ENCODE data around the gene CCDC136. TPM values are rescaled to one million over a fixed set of nuclear protein-coding genes. Genes with fewer than 3 reads are reported as not detected.

The CCDC136 gene
- total RNA-seq, 1 experiment from 2014 or later = 5.7 TPM

DNA sequence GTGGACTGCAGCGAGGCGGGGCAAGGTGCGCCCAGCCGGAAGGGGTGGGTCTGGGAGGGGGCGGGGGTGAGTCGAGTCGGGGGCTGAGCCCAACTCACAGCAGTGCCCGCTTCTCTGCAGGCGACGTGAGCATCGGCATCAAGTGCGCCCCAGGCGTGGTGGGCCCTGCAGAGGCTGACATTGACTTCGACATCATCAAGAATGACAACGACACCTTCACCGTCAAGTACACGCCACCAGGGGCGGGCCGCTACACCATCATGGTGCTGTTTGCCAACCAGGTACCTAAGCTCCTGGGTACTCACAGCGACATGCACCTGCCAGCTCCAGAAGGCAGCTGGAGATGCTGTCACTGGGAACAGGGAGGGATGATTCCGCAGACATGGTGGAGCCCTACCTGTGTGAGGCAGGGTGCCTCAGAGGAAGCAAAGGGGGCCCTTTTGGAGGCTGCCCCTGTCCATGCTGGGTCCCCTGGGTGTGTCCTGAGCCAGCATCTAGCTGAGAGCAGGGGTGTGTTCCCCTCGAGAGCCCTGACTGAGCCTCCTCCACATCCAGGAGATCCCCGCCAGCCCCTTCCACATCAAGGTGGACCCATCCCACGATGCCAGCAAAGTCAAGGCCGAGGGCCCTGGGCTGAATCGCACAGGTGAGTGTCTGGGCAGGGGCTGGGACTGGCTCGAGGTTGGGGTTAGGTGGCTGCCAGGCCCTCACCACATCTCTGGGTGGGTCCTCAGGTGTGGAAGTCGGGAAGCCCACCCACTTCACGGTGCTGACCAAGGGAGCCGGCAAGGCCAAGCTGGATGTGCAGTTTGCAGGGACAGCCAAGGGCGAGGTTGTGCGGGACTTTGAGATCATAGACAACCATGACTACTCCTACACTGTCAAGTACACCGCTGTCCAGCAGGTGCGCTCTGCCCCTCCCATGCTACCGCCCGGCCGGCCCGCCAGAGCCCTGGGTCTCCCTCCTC is 51.2 kb downstream of the CCDC136 start:
- DNase-seq (ENCODE audit: low read depth) = no peak

DNA sequence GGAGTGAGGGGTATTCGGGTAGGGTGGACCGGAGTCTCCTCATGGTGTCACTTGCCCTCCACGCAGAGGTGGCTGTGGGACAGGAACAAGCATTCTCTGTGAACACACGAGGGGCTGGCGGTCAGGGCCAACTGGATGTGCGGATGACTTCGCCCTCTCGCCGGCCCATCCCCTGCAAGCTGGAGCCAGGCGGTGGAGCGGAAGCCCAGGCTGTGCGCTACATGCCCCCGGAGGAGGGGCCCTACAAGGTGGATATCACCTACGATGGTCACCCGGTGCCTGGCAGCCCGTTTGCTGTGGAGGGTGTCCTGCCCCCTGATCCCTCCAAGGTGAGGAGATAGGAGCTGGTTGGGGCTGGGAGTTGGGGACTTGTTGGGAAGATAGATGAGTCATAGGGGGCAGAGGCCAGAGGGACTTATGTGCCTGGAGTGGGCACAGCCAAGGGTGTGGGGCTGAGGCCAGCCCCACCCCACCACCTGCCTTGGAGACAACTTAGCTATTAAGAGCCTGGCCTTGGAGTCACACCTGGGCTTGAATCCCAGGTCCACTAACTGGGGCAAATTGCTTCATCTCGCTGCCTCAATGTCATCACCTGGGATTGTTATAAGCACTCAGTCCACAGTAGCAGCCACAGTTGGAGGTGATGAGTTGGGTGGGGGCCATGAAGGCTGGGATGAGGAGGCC is 52.3 kb downstream of the CCDC136 start:
- no peak for DNase-seq (ENCODE audit: low read depth)

DNA sequence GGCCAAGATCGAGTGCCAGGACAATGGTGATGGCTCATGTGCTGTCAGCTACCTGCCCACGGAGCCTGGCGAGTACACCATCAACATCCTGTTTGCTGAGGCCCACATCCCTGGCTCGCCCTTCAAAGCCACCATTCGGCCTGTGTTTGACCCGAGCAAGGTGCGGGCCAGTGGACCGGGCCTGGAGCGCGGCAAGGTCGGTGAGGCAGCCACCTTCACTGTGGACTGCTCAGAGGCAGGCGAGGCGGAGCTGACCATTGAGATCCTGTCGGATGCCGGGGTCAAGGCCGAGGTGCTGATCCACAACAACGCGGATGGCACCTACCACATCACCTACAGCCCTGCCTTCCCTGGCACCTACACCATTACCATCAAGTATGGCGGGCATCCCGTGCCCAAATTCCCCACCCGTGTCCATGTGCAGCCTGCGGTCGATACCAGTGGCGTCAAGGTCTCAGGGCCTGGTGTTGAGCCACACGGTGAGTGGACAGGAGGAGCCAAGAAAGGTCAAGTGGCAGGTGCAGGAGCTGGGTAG is 53.1 kb downstream of the CCDC136 start:
- DNase-seq (ENCODE audit: low read depth) = no peak

DNA sequence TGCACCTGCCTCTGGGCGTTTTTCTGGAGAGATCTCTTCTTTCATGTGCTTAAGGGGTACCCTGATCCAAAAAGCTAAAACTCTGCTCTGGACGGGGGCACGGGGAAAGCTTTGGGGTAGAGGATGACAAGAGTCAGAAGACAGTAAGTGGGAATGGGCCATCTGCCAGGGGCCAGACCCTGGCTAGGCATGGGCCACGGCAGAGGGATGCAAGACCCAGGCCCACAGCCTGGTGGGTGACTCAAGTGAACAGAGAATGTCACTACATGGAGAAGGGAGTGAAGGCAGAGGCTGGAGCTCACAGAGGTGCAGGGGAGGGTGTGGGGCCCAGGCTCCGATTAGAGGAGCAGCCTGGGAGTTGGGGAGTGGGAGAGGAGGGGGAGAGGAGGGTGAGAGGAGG is 53.7 kb downstream of the CCDC136 start:
- DNase-seq (ENCODE audit: low read depth) = no peak

DNA sequence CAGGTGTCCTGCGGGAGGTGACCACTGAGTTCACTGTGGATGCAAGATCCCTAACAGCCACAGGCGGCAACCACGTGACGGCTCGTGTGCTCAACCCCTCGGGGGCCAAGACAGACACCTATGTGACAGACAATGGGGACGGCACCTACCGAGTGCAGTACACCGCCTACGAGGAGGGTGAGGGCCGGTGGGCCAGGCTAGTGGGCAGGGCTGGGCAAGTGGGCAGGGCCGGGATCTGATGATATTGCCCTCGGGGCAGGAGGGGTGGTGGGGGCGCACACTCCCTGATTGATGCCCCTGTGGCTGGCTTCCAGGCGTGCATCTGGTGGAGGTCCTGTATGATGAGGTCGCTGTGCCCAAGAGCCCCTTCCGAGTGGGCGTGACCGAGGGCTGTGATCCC is 54.2 kb downstream of the CCDC136 start:
- no peak for DNase-seq (ENCODE audit: low read depth)

DNA sequence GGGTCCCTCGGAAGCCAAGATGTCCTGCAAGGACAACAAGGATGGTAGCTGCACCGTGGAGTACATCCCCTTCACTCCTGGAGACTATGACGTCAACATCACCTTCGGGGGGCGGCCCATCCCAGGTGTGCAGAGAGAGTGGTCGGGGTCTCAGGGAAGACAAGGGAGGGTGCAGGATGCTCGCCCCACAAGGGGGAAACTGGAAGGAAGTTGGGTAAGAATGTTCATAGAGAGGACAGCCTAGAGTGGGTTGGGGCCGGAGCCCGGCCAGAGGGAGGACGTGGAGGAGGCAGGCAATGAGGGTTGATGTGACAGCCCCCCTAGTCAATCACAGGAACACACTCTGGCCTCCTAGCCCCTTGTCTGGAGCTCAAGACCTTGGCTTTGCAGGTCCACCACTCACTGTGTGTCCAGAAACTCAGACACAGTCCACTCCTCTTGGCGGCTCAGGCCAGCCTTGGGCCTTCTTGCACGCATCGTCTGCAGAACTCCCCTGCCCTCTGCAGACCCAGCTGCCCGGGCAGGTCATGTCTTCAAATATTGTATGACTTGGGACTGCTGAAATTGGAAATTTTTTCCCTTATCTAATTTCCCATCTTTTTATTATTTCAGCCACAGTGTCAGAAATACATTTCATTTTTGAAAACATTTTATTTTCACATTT is 55.1 kb downstream of the CCDC136 start:
- DNase-seq (ENCODE audit: low read depth) = no peak

DNA sequence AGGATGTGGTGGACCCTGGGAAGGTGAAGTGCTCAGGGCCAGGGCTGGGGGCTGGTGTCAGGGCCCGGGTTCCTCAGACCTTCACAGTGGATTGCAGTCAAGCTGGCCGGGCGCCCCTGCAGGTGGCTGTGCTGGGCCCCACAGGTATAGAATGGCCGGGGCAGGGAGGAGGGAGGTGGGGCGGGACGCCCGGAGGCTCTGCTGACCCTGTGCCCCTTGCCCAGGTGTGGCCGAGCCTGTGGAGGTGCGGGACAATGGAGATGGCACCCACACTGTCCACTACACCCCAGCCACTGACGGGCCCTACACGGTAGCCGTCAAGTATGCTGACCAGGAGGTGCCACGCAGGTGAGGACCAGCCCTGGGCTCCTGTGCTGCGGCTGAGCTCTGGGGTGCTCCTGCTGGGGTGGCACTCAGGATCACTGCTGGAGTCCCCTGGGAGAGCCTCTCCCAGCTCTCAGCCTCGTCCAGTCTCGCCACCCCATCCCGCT is 56.0 kb downstream of the CCDC136 start:
- DNase-seq (ENCODE audit: low read depth) = no peak

DNA sequence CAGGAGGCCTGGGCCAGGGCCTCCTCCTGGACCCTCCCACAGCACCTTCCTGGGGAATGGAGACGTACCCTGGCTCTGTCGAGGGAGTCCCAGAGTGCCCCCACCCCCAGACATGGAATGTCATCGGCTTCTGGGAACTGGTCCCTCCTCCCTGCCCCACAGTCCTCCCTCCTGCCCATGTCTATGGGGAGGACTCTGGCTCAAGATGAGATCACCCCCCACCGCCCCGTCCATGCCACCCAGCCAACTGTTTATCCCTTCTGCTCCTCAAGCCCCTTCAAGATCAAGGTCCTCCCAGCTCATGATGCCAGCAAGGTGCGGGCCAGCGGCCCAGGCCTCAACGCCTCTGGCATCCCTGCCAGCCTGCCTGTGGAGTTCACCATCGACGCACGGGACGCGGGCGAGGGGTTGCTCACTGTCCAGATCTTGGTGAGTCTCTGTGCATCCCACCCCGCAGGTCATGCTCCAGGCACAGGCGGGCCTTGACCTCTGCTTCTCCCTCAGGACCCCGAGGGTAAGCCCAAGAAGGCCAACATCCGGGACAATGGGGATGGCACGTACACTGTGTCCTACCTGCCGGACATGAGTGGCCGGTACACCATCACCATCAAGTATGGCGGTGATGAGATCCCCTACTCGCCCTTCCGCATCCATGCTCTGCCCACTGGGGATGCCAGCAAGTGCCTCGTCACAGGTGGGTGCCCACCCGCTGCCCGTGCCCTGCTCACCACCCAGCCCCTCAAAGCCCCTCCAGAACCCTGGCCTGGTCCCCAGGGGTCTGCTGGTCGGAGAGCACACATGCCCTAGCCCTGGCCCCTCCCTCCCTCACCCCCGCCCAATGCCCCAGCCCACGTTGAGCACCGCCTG is 56.8 kb downstream of the CCDC136 start:
- no peak for DNase-seq (ENCODE audit: low read depth)

DNA sequence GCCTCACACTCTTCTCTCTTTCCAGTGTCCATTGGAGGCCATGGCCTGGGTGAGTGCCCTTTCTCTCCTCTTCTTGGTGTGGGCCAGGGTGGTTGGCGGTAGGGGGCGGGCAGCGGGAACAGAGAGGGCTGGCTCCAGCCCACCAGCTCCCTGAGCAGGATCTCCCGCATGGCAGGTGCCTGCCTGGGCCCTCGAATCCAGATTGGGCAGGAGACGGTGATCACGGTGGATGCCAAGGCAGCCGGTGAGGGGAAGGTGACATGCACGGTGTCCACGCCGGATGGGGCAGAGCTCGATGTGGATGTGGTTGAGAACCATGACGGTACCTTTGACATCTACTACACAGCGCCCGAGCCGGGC is 57.4 kb downstream of the CCDC136 start:
- DNase-seq (ENCODE audit: low read depth) = no peak

DNA sequence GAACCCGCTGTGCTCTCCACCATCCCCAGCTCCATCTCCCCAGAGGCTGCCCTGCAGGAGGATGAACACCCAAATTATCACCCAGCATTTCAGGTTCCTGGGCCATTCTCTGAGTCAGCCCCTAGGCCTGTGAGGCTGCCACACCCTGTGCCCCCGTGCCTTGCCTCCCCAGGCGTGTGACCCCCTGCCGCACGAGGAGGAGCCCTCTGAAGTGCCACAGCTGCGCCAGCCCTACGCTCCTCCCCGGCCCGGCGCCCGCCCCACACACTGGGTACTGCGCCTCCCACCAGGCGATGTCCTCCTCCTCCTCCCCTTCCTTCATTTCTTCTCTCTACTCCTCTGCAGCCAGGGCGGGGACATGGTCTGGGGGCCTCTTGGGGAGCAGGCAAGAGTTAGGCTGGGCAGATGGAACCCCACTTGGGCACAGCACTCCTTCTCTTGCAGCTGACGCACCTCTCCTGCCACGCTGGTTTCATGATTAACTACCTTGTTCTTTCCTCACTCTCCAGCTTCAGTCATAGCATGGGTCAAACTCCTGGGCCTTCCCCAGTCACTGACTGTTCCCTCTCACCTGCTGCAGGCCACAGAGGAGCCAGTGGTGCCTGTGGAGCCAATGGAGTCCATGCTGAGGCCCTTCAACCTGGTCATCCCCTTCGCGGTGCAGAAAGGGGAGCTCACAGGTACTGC is 58.2 kb downstream of the CCDC136 start:
- DNase-seq (ENCODE audit: low read depth) = no peak

DNA sequence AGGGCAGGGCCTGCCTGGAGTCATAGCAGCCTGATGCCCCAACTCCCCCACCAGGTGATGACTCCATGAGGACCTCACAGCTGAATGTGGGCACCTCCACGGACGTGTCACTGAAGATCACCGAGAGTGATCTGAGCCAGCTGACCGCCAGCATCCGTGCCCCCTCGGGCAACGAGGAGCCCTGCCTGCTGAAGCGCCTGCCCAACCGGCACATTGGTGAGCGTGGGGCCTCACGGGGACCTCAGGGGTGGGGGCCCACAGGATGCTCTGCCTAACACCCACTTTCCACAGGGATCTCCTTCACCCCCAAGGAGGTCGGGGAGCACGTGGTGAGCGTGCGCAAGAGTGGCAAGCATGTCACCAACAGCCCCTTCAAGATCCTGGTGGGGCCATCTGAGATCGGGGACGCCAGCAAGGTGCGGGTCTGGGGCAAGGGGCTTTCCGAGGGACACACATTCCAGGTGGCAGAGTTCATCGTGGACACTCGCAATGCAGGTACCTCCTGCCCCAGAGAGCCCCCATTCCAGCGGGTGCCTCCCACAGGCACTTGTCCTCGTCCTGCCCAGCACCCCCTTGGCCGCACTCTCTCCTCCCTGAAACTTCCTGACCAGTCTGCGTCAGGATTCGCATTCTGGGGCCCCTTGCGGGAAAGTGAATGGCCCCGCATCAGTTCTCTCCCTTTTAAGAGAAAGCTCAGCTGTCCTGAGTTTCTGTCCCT is 60.9 kb downstream of the CCDC136 start:
- DNase-seq (ENCODE audit: low read depth) = no peak

DNA sequence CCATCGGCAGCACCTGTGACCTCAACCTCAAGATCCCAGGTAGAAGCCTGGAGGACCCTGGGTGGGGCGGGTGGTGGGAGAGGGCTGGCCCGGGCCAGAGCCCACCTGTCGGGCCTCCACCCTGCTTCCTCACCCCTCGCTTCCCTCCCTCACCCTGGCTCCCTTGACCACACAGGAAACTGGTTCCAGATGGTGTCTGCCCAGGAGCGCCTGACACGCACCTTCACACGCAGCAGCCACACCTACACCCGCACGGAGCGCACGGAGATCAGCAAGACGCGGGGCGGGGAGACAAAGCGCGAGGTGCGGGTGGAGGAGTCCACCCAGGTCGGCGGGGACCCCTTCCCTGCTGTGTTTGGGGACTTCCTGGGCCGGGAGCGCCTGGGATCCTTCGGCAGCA is 62.0 kb downstream of the CCDC136 start:
- no peak for DNase-seq (ENCODE audit: low read depth)

DNA sequence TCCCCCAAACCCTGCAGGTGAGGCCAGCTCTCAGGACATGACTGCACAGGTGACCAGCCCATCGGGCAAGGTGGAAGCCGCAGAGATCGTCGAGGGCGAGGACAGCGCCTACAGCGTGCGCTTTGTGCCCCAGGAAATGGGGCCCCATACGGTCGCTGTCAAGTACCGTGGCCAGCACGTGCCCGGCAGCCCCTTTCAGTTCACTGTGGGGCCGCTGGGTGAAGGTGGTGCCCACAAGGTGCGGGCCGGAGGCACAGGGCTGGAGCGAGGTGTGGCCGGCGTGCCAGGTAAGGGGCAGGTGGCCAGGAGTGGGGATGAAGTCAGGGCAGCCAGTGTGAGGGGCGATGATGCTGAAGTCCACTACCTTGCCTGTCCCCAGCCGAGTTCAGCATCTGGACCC is 62.6 kb downstream of the CCDC136 start:
- no peak for DNase-seq (ENCODE audit: low read depth)

DNA sequence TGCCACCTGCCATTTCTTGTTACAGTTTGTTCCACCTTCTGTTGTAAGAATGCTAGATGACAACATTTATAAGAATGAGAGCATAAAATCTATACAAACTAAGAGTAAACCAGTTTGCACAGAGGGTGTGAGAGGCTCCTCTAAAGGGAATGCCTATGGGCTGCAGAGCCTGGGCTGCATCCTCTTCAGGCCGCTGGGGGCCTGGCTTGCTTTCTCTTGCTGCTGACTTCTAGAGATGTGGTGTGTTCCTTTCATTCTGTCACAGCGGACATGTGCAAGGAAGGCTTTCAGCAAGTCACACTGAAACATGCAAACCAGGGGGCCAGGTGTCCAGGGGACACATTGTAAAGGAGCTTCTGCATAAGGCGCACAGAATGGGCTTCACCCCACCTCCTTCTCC is 63.8 kb downstream of the CCDC136 start:
- DNase-seq (ENCODE audit: low read depth) = no peak

DNA sequence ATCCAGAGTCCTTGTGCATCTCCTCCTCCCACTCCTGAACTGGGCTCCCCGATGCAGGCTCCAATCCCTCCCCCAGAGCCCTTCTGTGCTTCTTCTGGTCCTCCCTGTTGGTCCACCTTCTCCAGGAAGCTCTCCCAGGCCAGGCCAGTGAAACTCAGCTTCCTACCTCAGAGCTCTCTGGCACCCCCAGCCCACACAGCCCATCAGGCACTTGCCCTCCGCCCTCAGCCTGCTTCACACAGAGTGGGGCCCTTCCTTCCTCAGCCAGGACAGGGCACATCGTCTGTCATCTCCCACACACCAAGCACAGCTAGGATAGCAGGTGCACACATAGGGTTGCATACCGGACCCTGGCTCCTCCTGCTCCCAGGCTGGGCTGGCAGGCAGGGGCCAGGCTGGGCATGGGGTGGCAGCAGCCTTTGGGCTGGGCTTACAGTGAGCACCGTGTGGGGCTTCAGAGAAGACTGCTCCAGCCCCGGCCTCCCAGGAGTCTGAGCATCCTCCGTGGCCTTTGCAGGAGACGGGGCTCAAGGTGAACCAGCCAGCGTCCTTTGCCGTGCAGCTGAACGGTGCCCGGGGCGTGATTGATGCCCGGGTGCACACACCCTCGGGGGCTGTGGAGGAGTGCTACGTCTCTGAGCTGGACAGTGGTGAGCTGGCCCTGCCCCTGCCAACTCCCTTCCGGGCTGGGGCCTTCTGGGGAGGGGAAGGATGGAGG is 64.4 kb downstream of the CCDC136 start:
- no peak for DNase-seq (ENCODE audit: low read depth)

DNA sequence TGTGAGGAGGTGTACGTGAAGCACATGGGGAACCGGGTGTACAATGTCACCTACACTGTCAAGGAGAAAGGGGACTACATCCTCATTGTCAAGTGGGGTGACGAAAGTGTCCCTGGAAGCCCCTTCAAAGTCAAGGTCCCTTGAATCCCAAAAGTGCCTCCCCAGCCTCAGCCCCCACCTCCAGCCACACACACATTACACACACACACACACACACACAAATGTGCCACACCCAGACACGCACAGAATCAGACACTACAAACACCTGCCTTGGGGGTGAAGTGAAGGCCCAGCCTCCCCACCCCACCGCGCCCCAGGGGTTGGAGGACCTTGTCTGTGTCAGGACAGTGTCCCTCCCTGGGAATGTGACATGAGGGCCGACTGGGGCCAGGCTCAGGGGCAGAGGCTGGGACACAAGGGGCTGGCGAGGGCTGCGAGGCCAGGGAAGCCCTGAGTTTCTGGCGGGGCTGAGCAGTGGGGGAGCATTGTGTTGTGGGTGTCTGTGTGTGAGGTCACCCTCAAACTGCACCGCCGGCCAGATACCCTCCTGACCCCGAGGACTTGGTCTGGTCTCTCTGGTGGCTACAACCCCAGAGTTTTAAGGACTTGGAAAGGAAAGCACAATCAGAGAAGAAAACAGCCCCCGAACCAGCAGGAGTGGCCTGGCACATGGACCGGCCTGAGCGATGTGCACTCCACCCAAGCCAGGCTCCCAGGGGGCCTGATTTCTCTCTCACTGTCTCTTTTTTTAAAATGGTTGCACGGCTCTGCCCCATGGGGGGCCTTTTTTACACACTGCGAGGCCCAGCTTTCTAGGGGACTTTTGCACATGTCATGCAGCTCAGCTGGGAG is 66.8 kb downstream of the CCDC136 start:
- no peak for DNase-seq (ENCODE audit: low read depth)

DNA sequence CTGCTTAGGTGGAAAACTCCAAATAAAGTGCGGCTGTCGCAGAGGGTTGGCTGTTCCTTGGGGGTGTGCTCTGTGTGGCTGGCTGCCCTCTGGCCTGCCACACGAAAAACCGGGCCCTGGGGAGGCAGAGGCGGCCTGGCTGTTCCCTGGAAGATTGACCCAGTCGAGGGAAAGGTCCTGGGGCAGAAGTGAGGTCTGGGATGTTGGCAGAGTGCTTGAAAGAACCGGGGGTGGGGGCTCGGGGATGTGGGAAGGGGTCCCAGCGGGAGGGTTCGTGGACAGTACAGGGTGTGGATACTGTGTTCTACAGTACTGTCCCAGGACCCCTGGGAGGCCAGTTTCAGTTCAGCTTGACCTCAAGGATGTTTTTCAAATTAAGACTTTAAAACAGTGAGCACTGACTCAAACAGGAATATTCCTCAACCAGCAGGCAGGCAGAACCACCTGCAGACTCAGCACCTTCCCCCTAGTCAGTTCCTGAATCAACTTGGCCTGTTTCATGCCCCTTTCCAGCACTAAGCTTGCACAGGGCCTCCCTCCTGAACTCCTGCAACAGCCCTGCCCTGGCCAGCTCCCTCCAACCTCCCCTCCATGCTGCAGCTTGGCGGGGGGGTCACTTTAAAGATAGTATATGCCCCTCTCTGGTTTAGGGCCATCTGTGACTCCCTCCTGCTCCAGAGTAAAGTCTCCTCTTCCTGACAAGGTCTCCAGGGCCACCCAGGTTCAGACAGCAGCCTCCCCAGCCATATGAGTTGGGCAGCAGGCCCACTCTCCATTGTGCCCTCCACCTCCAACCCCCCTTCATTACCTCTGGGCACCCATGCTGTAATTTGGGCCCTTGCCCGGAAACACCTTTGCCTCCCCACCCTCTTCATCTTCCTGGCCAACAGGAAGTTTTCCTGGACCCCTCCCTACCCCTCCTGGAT is 67.7 kb downstream of the CCDC136 start:
- no peak for DNase-seq (ENCODE audit: low read depth)
